Thyroid gland (tissue), 4 donors: Measurements from ENCODE around the gene HSPA12A. TPM values are rescaled to one million over a fixed set of nuclear protein-coding genes. Genes with fewer than 3 reads are reported as not detected.
A peak's percentile ranks its signal among the peaks of the same experiment; 100 is the strongest.

Source experiments
- DNase-seq, 2 donors: peaks; one replicate each; pipeline ENCODE4 v3.0.0-alpha.2; 2019
- H3K27ac ChIP-seq, 3 donors: fragments of 200-600 bp; sonication (generic); 1 replicate in 2 of 3; 2 replicates in 1 of 3; pipeline ENCODE4 v1.5.1; 2016 to 2019; ENCODE audit warnings: mild to moderate bottlenecking in 1 of 3, moderate library complexity in 1 of 3
- H3K27me3 ChIP-seq: fragments of 200-600 bp; sonication (generic); one replicate; pipeline ENCODE4 v1.5.1; 2019
- H3K36me3 ChIP-seq, 2 donors: fragments of 200-600 bp; sonication (generic); one replicate each; pipeline ENCODE4 v1.5.1; 2016 to 2019
- H3K4me1 ChIP-seq, 2 donors: fragments of 200-600 bp; sonication (generic); one replicate each; pipeline ENCODE4 v1.5.1; 2017 to 2019
- H3K4me3 ChIP-seq, 3 donors: fragments of 200-600 bp; sonication (generic); replicated peaks in 1 of 3; 1 replicate in 2 of 3; 2 replicates in 1 of 3; pipeline ENCODE4 v1.5.1; 2016; ENCODE audit warnings: mild to moderate bottlenecking in 1 of 3
- H3K9me3 ChIP-seq: fragments of 200-600 bp; sonication (generic); one replicate; pipeline ENCODE4 v1.5.1; 2017
- POLR2A ChIP-seq, 2 donors: fragments of 450-650 bp; IDR thresholded peaks; one replicate each; pipeline ENCODE4 v1.6.1; 2017; ENCODE audit warnings: antibody characterized with exemption in 2 of 2, mild to moderate bottlenecking in 2 of 2, moderate library complexity in 1 of 2
- WGBS, 2 donors: methylation state at CpG; one replicate each; pipeline ENCODE4 v1.1.5; 2017; 5-methylcytosine and 5-hydroxymethylcytosine counted together
- intact Hi-C: fragments of 100-400 bp; cut with DNase I; formaldehyde crosslinking; loops from one replicate; pipeline ENCODE4 v1.15.1; 2023
- total RNA-seq, 4 donors: library from RNA; depleted of rRNA; stranded (reverse); fragments of >200 nt; gene quantifications; one replicate each; pipeline ENCODE4 v1.2.3, GENCODE V29; 2016
- TF ChIP-seq, protein P1 (sequence below), 6 experiments: fragments of 200-600 bp in 3 of 6; fragments of 450-650 bp in 3 of 6; sonication (generic) in 3 of 6; IDR thresholded peaks; one replicate each; pipeline ENCODE4 v1.5.1; 2016 to 2019; ENCODE audit warnings: antibody characterized with exemption in 6 of 6, mild to moderate bottlenecking in 2 of 6, inconsistent platforms in 1 of 6, moderate library complexity in 1 of 6

HSPA12A gene
- total RNA-seq, 4 donors from 2014 or later: 22.6 to 37.3 (median 34.6) TPM

- no peak for TF ChIP-seq POLR2A (IDR thresholded peaks at IDR 0.05)
- TF ChIP-seq, protein P1, sequence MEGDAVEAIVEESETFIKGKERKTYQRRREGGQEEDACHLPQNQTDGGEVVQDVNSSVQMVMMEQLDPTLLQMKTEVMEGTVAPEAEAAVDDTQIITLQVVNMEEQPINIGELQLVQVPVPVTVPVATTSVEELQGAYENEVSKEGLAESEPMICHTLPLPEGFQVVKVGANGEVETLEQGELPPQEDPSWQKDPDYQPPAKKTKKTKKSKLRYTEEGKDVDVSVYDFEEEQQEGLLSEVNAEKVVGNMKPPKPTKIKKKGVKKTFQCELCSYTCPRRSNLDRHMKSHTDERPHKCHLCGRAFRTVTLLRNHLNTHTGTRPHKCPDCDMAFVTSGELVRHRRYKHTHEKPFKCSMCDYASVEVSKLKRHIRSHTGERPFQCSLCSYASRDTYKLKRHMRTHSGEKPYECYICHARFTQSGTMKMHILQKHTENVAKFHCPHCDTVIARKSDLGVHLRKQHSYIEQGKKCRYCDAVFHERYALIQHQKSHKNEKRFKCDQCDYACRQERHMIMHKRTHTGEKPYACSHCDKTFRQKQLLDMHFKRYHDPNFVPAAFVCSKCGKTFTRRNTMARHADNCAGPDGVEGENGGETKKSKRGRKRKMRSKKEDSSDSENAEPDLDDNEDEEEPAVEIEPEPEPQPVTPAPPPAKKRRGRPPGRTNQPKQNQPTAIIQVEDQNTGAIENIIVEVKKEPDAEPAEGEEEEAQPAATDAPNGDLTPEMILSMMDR (IDR thresholded peaks at IDR 0.05): no peak
- H3K4me1 ChIP-seq: peaks cover 0 to 4% of the 10 kb centered on the region in 2 donors
- no peak for DNase-seq
- WGBS, 2 donors: 82% methylated on average over 4 of the region's 4 CpGs
- no peaks in the 10 kb centered on the region for H3K9me3 ChIP-seq
- H3K36me3 ChIP-seq: no peaks in the 10 kb centered on the region
- no peak overlapping the region for H3K4me3 ChIP-seq
- H3K27ac ChIP-seq: no peak overlapping the region
- intact Hi-C loops: no loop called here
- H3K27me3 ChIP-seq: no peaks in the 10 kb centered on the region
Observed at GRCh38 chr10:116629340-116629739, 113.0 kb downstream of the HSPA12A start.

GRCh38 chr10:116627386-116627933 lies 114.9 kb downstream of the HSPA12A start:
- H3K4me1 ChIP-seq: peaks cover 0 to 4% of the 10 kb centered on the region in 2 donors
- H3K36me3 ChIP-seq: no peaks in the 10 kb centered on the region
- DNase-seq: peak; percentile 29 to 53
- H3K27ac ChIP-seq: no peak overlapping the region
- H3K4me3 ChIP-seq: peak overlapping the region in 1 of 3 donors; percentile 17
- intact Hi-C loops: no loop called here
- TF ChIP-seq POLR2A (IDR thresholded peaks at IDR 0.05): no peak
- TF ChIP-seq, protein P1 (IDR thresholded peaks at IDR 0.05): peak in 5 of 6 experiments; percentile 20 to 68 (median 54)
- WGBS, 2 donors: 5 to 22% methylated on average over 15 to 21 of the region's 49 CpGs
- H3K9me3 ChIP-seq: no peaks in the 10 kb centered on the region
- H3K27me3 ChIP-seq: no peaks in the 10 kb centered on the region

DNA sequence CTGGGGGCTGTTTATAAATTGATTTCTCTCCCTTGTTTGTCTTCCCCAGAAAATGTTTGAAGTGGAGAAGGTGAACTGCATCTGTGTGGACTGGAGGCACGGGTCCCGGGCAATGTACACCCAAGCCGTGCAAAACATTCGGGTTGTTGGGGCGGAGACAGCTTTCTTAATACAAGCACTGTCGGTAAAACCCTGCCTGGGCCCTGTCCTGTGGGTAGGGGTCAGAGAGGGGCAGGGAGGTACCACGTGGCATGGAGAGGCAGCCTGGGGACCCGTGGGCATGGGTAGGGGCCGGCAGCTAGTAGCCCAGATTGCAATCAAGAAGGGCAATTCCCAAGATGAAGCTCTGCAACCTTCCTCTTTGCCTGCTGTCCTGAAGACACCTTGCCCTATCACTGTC lies 115.6 kb downstream of the HSPA12A start:
- WGBS, 2 donors: 72 to 76% methylated on average over 9 of the region's 9 CpGs
- Histone ChIP-seq H3K4me3 (no peak overlapping the region), H3K27ac (no peak overlapping the region), H3K4me1 (peaks cover 0 to 4% of the 10 kb centered on the region in 2 donors), H3K9me3 (no peaks in the 10 kb centered on the region), H3K36me3 (no peaks in the 10 kb centered on the region), H3K27me3 (no peaks in the 10 kb centered on the region)
- intact Hi-C loops: no loop called here
- TF ChIP-seq, protein P1 (IDR thresholded peaks at IDR 0.05): no peak
- no peak for TF ChIP-seq POLR2A (IDR thresholded peaks at IDR 0.05)
- DNase-seq: no peak

DNA sequence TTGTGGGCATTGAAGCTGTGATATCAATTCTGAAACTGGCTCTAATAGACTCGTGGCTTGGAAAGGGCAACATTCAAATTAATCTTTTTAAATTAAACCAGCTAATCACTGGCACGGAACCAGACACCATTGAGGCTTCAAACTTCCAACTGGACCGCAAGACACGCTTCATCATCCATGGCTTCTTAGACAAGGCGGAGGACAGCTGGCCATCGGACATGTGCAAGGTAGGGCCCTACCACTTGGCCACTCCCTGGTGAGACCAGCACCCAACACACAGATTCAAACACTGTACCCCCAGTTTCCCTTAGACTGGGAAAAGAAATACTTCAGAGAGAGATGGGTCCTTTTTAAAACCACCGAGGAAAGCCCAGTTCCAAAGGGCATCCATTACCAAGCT lies 116.5 kb downstream of the HSPA12A start:
- Histone ChIP-seq H3K27me3 (no peaks in the 10 kb centered on the region), H3K36me3 (no peaks in the 10 kb centered on the region), H3K4me3 (no peak overlapping the region), H3K27ac (no peak overlapping the region), H3K9me3 (no peaks in the 10 kb centered on the region), H3K4me1 (peaks cover 0 to 4% of the 10 kb centered on the region in 2 donors)
- TF ChIP-seq POLR2A (IDR thresholded peaks at IDR 0.05): no peak
- TF ChIP-seq, protein P1 (IDR thresholded peaks at IDR 0.05): no peak
- intact Hi-C loops: no loop called here
- WGBS, 2 donors: 95 to 96% methylated on average over 7 of the region's 7 CpGs
- DNase-seq: no peak

- H3K4me3 ChIP-seq: no peak overlapping the region
- H3K27ac ChIP-seq: no peak overlapping the region
- H3K4me1 ChIP-seq: no peaks in the 10 kb centered on the region
- WGBS, 2 donors: 81 to 86% methylated on average over 11 of the region's 11 CpGs
- TF ChIP-seq POLR2A (IDR thresholded peaks at IDR 0.05): no peak
- TF ChIP-seq, protein P1 (IDR thresholded peaks at IDR 0.05): no peak
- intact Hi-C loops: no loop called here
- no peaks in the 10 kb centered on the region for H3K27me3 ChIP-seq
- no peaks in the 10 kb centered on the region for H3K9me3 ChIP-seq
- no peak for DNase-seq
- no peaks in the 10 kb centered on the region for H3K36me3 ChIP-seq
Observed at GRCh38 chr10:116621934-116622655, 120.3 kb downstream of the HSPA12A start.
